Suprapubic skin (tissue), 4 donors: ENCODE results near the gene EPB41L4A.

Experiments
- EP300 ChIP-seq: sonication (generic); formaldehyde crosslinking; IDR thresholded peaks from one replicate; pipeline ENCODE4 v1.6.1; 2017; ENCODE audit warnings: antibody characterized with exemption
- POLR2A ChIP-seq, 2 donors: fragments of 450-650 bp; IDR thresholded peaks; one replicate each; pipeline ENCODE4 v1.6.1; 2017; ENCODE audit warnings: antibody characterized with exemption in 2 of 2, mild to moderate bottlenecking in 2 of 2, moderate library complexity in 2 of 2
- POLR2AphosphoS5 ChIP-seq, 3 donors: sonication (generic); formaldehyde crosslinking; IDR thresholded peaks; one replicate each; pipeline ENCODE4 v1.6.1; 2017; ENCODE audit warnings: antibody characterized with exemption in 3 of 3
- TF ChIP-seq, protein P1 (sequence below), 2 donors: fragments of 200-600 bp in 1 of 2; fragments of 450-650 bp in 1 of 2; sonication (generic) in 1 of 2; IDR thresholded peaks; one replicate each; pipeline ENCODE4 v1.5.1; 2016 to 2019; ENCODE audit warnings: antibody characterized with exemption in 2 of 2, mild to moderate bottlenecking in 1 of 2, moderate library complexity in 1 of 2

GRCh38 chr5:112401924-112402323 is 17.2 kb downstream of the EPB41L4A start:
- TF ChIP-seq, protein P1, sequence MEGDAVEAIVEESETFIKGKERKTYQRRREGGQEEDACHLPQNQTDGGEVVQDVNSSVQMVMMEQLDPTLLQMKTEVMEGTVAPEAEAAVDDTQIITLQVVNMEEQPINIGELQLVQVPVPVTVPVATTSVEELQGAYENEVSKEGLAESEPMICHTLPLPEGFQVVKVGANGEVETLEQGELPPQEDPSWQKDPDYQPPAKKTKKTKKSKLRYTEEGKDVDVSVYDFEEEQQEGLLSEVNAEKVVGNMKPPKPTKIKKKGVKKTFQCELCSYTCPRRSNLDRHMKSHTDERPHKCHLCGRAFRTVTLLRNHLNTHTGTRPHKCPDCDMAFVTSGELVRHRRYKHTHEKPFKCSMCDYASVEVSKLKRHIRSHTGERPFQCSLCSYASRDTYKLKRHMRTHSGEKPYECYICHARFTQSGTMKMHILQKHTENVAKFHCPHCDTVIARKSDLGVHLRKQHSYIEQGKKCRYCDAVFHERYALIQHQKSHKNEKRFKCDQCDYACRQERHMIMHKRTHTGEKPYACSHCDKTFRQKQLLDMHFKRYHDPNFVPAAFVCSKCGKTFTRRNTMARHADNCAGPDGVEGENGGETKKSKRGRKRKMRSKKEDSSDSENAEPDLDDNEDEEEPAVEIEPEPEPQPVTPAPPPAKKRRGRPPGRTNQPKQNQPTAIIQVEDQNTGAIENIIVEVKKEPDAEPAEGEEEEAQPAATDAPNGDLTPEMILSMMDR (IDR thresholded peaks at IDR 0.05) = no peak
- no peak for TF ChIP-seq POLR2A (IDR thresholded peaks at IDR 0.05)
- no peak for TF ChIP-seq POLR2AphosphoS5 (IDR thresholded peaks at IDR 0.05)
- no peak for TF ChIP-seq EP300
